Measurements from ENCODE around the gene WDR90. TPM values are rescaled to one million over a fixed set of nuclear protein-coding genes. Genes with fewer than 3 reads are reported as not detected.

The WDR90 gene
- total and polyA plus RNA-seq, 10 of the 15 experiments (the other 5 are each of a cell fraction or from before 2014, with no cell fraction given): 2.0 to 65.0 (median 16.7) TPM

DNA sequence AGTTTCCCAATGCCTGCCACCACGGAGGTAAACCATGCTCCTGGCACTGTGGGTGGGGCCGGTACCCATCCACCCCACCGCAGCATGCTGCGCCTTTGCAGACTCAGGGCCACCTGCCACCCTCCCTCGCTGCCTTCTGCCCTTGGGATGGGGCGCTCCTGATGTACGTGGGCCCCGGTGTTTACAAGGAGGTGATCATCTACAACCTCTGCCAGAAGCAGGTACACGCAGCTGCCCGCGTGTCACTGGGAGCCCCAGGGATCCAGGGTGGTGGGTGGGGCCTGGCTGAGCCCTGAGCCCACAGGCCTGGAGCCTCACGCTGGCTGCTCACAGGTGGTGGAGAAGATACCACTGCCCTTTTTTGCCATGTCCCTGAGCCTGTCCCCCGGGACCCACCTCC lies 17.4 kb downstream of the WDR90 start (continued):
- TF ChIP-seq RELA (IDR thresholded peaks at IDR 0.05; ENCODE audit: borderline replicate concordance, partially characterized antibody) (no peak), TAF1 (IDR thresholded peaks at IDR 0.05; ENCODE audit: borderline replicate concordance, low read depth, low read length) (no peak), ZBED1 (IDR thresholded peaks at IDR 0.05; ENCODE audit: borderline replicate concordance) (no peak), CHD4 (IDR thresholded peaks at IDR 0.05) (no peak)
- TF ChIP-seq, protein P1, sequence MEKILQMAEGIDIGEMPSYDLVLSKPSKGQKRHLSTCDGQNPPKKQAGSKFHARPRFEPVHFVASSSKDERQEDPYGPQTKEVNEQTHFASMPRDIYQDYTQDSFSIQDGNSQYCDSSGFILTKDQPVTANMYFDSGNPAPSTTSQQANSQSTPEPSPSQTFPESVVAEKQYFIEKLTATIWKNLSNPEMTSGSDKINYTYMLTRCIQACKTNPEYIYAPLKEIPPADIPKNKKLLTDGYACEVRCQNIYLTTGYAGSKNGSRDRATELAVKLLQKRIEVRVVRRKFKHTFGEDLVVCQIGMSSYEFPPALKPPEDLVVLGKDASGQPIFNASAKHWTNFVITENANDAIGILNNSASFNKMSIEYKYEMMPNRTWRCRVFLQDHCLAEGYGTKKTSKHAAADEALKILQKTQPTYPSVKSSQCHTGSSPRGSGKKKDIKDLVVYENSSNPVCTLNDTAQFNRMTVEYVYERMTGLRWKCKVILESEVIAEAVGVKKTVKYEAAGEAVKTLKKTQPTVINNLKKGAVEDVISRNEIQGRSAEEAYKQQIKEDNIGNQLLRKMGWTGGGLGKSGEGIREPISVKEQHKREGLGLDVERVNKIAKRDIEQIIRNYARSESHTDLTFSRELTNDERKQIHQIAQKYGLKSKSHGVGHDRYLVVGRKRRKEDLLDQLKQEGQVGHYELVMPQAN (conservative IDR thresholded peaks at IDR 0.05): no peak

DNA sequence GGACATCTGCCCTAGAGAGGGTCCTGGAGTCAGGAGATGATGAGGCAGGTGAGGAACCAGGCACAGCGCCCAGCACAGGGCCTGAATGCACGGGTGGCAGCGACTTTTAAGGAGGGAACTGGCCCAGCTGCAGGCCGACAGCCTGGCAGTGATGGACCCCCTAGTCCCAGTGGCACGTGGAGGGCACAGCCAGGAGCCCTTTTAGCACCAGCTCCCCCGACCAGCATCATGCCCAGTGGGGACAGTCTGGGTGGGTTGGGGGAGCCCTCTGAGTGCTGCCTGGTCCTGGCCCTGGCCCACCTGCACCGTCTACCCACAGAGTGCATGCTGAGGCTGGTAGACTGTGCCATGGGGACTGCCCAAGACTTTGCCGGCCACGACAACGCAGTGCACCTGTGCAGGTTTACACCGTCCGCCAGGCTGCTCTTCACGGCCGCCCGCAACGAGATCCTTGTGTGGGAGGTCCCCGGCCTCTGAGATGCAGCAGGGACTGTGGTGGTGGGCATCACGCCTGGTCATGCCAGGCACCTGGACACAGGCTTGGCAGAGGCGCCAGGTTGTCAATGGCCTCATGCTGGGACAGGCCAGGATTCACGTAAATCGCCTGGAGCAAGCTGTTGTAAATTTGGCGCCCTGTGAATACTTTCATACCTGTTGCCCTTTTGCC lies 18.1 kb downstream of the WDR90 start:
- no peaks in the 10 kb centered on the region for H3K9me3 ChIP-seq (replicated peaks; ENCODE audit: control insufficient read depth, insufficient read depth, low read length)
- POLR2A ChIA-PET: interaction anchor here (0.7 kb wide), 2 partner anchors 13 to 1802 kb away, joined by 3 to 4 read pairs; partner anchors contain the start of gene STUB1
- DNase-seq (ENCODE audit: low read depth, low spot score) (no peak), FAIRE-seq (no peak), ATAC-seq (no peak)
- peak overlapping the region; percentile 84 for H2AFZ ChIP-seq (ENCODE audit: control insufficient read depth, low read depth, low read length)
- no peak overlapping the region for H3K27ac ChIP-seq (ENCODE audit: control insufficient read depth, insufficient read depth)
- no peaks in the 10 kb centered on the region for H3K27me3 ChIP-seq (replicated peaks in 1 of 2; ENCODE audit: control insufficient read depth in 2 of 2, insufficient read depth in 2 of 2, low read length in 1 of 2)
- RAD21 ChIA-PET (ENCODE audit: unreplicated experiment): interaction anchor here (1.3 kb wide), 1 partner anchor 23 kb away, joined by 3 read pairs; the partner anchor contains the start of gene WDR24
- CTCF ChIA-PET: interaction anchor here (1.5 to 1.8 kb wide), 4 partner anchors 11 to 31 kb away, joined by 4 to 11 read pairs (median 4); partner anchors contain the start of genes METTL26, STUB1 and WDR90
- H3K4me1 ChIP-seq (ENCODE audit: control insufficient read depth, insufficient read depth, low read length): peaks cover 2% of the 10 kb centered on the region; the same call in 1 of the 2 replicates
- BruUV-seq (replicated peaks): no TSS peak
- no peak overlapping the region for H3K4me3 ChIP-seq
- peak overlapping the region; percentile 34; the same call in 1 of the 2 replicates for H3K9ac ChIP-seq (ENCODE audit: control insufficient read depth, insufficient read depth, low read length)
- H3K36me3 ChIP-seq (ENCODE audit: control insufficient read depth in 2 of 2, insufficient read depth in 2 of 2, low read length in 1 of 2): peaks cover 0 to 15% of the 10 kb centered on the region in 2 experiments; a peak in 3 of 4 replicates
- H3K79me2 ChIP-seq (ENCODE audit: control insufficient read depth, insufficient read depth, low read length): peaks cover 16% of the 10 kb centered on the region
- in situ Hi-C loops (cut with MboI) (loop anchor here (10.0 kb wide), 1 partner anchor 272 kb away; the partner anchor contains the start of gene NME4), intact Hi-C loops (cut with micrococcal nuclease; ENCODE audit: unreplicated experiment) (loop anchor here (10.0 kb wide), 1 partner anchor 272 kb away; the partner anchor contains the start of gene NME4)
- WGBS (ENCODE audit: insufficient coverage, insufficient replicate concordance, low lambda C conversion rate, missing lambda C conversion rate): 68% methylated on average over 22 of the region's 22 CpGs
- SMC1A ChIA-PET (ENCODE audit: uncharacterized antibody, unreplicated experiment): no interaction called here
- no peaks in the 10 kb centered on the region; the same call in 1 of the 2 replicates for H4K20me1 ChIP-seq (ENCODE audit: control insufficient read depth, insufficient read depth)
- H3K4me2 ChIP-seq (ENCODE audit: control insufficient read depth, insufficient read depth): no peak overlapping the region
- TF ChIP-seq RFX5 (IDR thresholded peaks at IDR 0.05; ENCODE audit: low read depth, low read length) (no peak), ZSCAN29 (IDR thresholded peaks at IDR 0.05) (no peak), POLR2AphosphoS5 (IDR thresholded peaks at IDR 0.05; ENCODE audit: low read length) (no peak), HDGF (IDR thresholded peaks at IDR 0.05) (0 out of 2 replicates have a peak, but pooled peaks have one; percentile 71), BHLHE40 (IDR thresholded peaks at IDR 0.05; ENCODE audit: borderline replicate concordance in 1 of 2, low read depth in 2 of 2, low read length in 1 of 2) (no peak)
- TF ChIP-seq, protein P2, sequence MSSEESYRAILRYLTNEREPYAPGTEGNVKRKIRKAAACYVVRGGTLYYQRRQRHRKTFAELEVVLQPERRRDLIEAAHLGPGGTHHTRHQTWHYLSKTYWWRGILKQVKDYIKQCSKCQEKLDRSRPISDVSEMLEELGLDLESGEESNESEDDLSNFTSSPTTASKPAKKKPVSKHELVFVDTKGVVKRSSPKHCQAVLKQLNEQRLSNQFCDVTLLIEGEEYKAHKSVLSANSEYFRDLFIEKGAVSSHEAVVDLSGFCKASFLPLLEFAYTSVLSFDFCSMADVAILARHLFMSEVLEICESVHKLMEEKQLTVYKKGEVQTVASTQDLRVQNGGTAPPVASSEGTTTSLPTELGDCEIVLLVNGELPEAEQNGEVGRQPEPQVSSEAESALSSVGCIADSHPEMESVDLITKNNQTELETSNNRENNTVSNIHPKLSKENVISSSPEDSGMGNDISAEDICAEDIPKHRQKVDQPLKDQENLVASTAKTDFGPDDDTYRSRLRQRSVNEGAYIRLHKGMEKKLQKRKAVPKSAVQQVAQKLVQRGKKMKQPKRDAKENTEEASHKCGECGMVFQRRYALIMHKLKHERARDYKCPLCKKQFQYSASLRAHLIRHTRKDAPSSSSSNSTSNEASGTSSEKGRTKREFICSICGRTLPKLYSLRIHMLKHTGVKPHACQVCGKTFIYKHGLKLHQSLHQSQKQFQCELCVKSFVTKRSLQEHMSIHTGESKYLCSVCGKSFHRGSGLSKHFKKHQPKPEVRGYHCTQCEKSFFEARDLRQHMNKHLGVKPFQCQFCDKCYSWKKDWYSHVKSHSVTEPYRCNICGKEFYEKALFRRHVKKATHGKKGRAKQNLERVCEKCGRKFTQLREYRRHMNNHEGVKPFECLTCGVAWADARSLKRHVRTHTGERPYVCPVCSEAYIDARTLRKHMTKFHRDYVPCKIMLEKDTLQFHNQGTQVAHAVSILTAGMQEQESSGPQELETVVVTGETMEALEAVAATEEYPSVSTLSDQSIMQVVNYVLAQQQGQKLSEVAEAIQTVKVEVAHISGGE (CRISPR knock-in tag; IDR thresholded peaks at IDR 0.05): no peak
- TF ChIP-seq, protein P3, sequence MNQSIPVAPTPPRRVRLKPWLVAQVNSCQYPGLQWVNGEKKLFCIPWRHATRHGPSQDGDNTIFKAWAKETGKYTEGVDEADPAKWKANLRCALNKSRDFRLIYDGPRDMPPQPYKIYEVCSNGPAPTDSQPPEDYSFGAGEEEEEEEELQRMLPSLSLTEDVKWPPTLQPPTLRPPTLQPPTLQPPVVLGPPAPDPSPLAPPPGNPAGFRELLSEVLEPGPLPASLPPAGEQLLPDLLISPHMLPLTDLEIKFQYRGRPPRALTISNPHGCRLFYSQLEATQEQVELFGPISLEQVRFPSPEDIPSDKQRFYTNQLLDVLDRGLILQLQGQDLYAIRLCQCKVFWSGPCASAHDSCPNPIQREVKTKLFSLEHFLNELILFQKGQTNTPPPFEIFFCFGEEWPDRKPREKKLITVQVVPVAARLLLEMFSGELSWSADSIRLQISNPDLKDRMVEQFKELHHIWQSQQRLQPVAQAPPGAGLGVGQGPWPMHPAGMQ (IDR thresholded peaks at IDR 0.05; ENCODE audit: borderline replicate concordance): no peak
- TF ChIP-seq, protein P4, sequence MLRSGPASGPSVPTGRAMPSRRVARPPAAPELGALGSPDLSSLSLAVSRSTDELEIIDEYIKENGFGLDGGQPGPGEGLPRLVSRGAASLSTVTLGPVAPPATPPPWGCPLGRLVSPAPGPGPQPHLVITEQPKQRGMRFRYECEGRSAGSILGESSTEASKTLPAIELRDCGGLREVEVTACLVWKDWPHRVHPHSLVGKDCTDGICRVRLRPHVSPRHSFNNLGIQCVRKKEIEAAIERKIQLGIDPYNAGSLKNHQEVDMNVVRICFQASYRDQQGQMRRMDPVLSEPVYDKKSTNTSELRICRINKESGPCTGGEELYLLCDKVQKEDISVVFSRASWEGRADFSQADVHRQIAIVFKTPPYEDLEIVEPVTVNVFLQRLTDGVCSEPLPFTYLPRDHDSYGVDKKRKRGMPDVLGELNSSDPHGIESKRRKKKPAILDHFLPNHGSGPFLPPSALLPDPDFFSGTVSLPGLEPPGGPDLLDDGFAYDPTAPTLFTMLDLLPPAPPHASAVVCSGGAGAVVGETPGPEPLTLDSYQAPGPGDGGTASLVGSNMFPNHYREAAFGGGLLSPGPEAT (IDR thresholded peaks at IDR 0.05; ENCODE audit: low read depth): no peak
